Measurements from ENCODE around the gene GLIPR2.
"Not testable (repeated sequence)": the region's sequence is repeated elsewhere in the genome, so short reads cannot be mapped to it uniquely, and the experiment has no call there.

The GLIPR2 gene

GRCh38 chr9:36145970-36146369 is 9.4 kb downstream of the GLIPR2 start:
- DNase-seq: no peak

- DNase-seq: no peak
Observed at GRCh38 chr9:36146651-36147050, 10.1 kb downstream of the GLIPR2 start.

GRCh38 chr9:36147441-36148175 is 11.1 kb downstream of the GLIPR2 start:
- DNase-seq: no peak

- DNase-seq: peak; percentile 97
Observed at GRCh38 chr9:36148311-36149051, 11.9 kb downstream of the GLIPR2 start.

GRCh38 chr9:36149197-36149596 is 12.7 kb downstream of the GLIPR2 start:
- no peak for DNase-seq

- DNase-seq: no peak
Observed at GRCh38 chr9:36150574-36151315, 14.2 kb downstream of the GLIPR2 start.

GRCh38 chr9:36151316-36152210 is 15.0 kb downstream of the GLIPR2 start:
- peak; percentile 82 for DNase-seq

- DNase-seq: no peak
Observed at GRCh38 chr9:36152741-36153438, 16.4 kb downstream of the GLIPR2 start.

- DNase-seq: no peak
Observed at GRCh38 chr9:36153746-36154145, 17.2 kb downstream of the GLIPR2 start.

- DNase-seq: no peak
Observed at GRCh38 chr9:36154331-36154952, 17.9 kb downstream of the GLIPR2 start.

- DNase-seq: no peak
Observed at GRCh38 chr9:36156116-36156515, 19.6 kb downstream of the GLIPR2 start.

GRCh38 chr9:36158122-36158521 is 21.6 kb downstream of the GLIPR2 start:
- DNase-seq: no peak

- DNase-seq: no peak
Observed at GRCh38 chr9:36158917-36159316, 22.4 kb downstream of the GLIPR2 start.

GRCh38 chr9:36159509-36159908 is 23.0 kb downstream of the GLIPR2 start:
- DNase-seq: not testable (repeated sequence)

GRCh38 chr9:36160126-36160525 is 23.6 kb downstream of the GLIPR2 start:
- DNase-seq: not testable (repeated sequence)

GRCh38 chr9:36161187-36161586 is 24.7 kb downstream of the GLIPR2 start:
- no peak for DNase-seq

GRCh38 chr9:36162211-36162738 is 25.7 kb downstream of the GLIPR2 start:
- no peak for DNase-seq

- DNase-seq: no peak
Observed at GRCh38 chr9:36163049-36163785, 26.7 kb downstream of the GLIPR2 start.

- no peak for DNase-seq
Observed at GRCh38 chr9:36163786-36164170, 27.2 kb downstream of the GLIPR2 start.

- no peak for DNase-seq
Observed at GRCh38 chr9:36164372-36164771, 27.8 kb downstream of the GLIPR2 start.

Data from RPMI8226 (cell line).